H9 (cell line): ENCODE results near the gene PSMB1. TPM values are rescaled to one million over a fixed set of nuclear protein-coding genes. Genes with fewer than 3 reads are reported as not detected.
"Not testable (repeated sequence)": the region's sequence is repeated elsewhere in the genome, so short reads cannot be mapped to it uniquely, and the experiment has no call there.

Source experiments
- DNase-seq: peaks from one replicate; pipeline ENCODE4 v3.0.0-alpha.2; 2017
- H2AFZ ChIP-seq: one replicate; pipeline ENCODE4 v1.6.1; 2013; ENCODE audit warnings: mild to moderate bottlenecking, low read length, control low read depth, moderate library complexity
- H2AK5ac ChIP-seq: 2 replicates; pipeline ENCODE4 v1.6.1; 2013; ENCODE audit warnings: low read length, control low read depth, mixed read lengths; ENCODE audit not compliant: insufficient read length
- H2BK120ac ChIP-seq: one replicate; pipeline ENCODE4 v1.6.1; 2013; ENCODE audit warnings: low read depth, mild to moderate bottlenecking, low read length, control low read depth, inconsistent platforms; ENCODE audit not compliant: poor library complexity, severe bottlenecking
- H2BK12ac ChIP-seq: 2 replicates; pipeline ENCODE4 v1.6.1; 2013; ENCODE audit warnings: low read length, control low read depth, mixed read lengths, low read depth; ENCODE audit not compliant: insufficient read length
- H2BK15ac ChIP-seq: 2 replicates; pipeline ENCODE4 v1.6.1; 2013; ENCODE audit warnings: low read depth, low read length, control low read depth
- H2BK20ac ChIP-seq: one replicate; pipeline ENCODE4 v1.6.1; 2013; ENCODE audit warnings: low read depth, mild to moderate bottlenecking, low read length, control low read depth, inconsistent platforms; ENCODE audit not compliant: poor library complexity, severe bottlenecking
- H2BK5ac ChIP-seq: 2 replicates; pipeline ENCODE4 v1.6.1; 2013; ENCODE audit warnings: low read length, control low read depth, mixed read lengths; ENCODE audit not compliant: insufficient read length
- H3K14ac ChIP-seq: 2 replicates; pipeline ENCODE4 v1.6.1; 2013; ENCODE audit warnings: low read length, control low read depth; ENCODE audit not compliant: insufficient read depth
- H3K18ac ChIP-seq: 2 replicates; pipeline ENCODE4 v1.6.1; 2013; ENCODE audit warnings: low read depth, mild to moderate bottlenecking, mixed read lengths, low read length, control low read depth; ENCODE audit not compliant: insufficient read length
- H3K23ac ChIP-seq: 2 replicates; pipeline ENCODE4 v1.6.1; 2013; ENCODE audit warnings: low read length, control low read depth, mixed read lengths, low read depth; ENCODE audit not compliant: insufficient read length
- H3K23me2 ChIP-seq: 2 replicates; pipeline ENCODE4 v1.6.1; 2013; ENCODE audit warnings: low read depth, mild to moderate bottlenecking, mixed read lengths, low read length, control low read depth; ENCODE audit not compliant: insufficient read length, poor library complexity, severe bottlenecking
- H3K27ac ChIP-seq: 2 replicates; pipeline ENCODE4 v1.5.1; 2013; ENCODE audit warnings: low read length, control low read depth, mixed read lengths, low read depth; ENCODE audit not compliant: insufficient read length
- H3K27me3 ChIP-seq: 2 replicates; pipeline ENCODE4 v1.6.1; 2013; ENCODE audit warnings: low read length, control low read depth, inconsistent platforms; ENCODE audit not compliant: insufficient read depth
- H3K4ac ChIP-seq: 2 replicates; pipeline ENCODE4 v1.6.1; 2013; ENCODE audit warnings: low read depth, mild to moderate bottlenecking, control low read depth, inconsistent platforms, low read length, moderate library complexity
- H3K4me1 ChIP-seq: 2 replicates; pipeline ENCODE4 v1.6.1; 2013; ENCODE audit warnings: low read length, control low read depth, inconsistent platforms; ENCODE audit not compliant: insufficient read depth
- H3K4me2 ChIP-seq: 2 replicates; pipeline ENCODE4 v1.6.1; 2013; ENCODE audit warnings: low read length, control low read depth, mixed read lengths; ENCODE audit not compliant: insufficient read length, insufficient read depth
- H3K56ac ChIP-seq: 2 replicates; pipeline ENCODE4 v1.6.1; 2013; ENCODE audit warnings: low read depth, mild to moderate bottlenecking, mixed read lengths, low read length, control low read depth; ENCODE audit not compliant: insufficient read length
- H3K79me1 ChIP-seq: 2 replicates; pipeline ENCODE4 v1.6.1; 2013; ENCODE audit warnings: low read depth, mild to moderate bottlenecking, moderate library complexity, low read length, control low read depth, inconsistent platforms; ENCODE audit not compliant: insufficient read depth, poor library complexity, severe bottlenecking
- H3K79me2 ChIP-seq: 2 replicates; pipeline ENCODE4 v1.6.1; 2013; ENCODE audit warnings: low read length, control low read depth, inconsistent platforms; ENCODE audit not compliant: insufficient read depth
- H3K9ac ChIP-seq: 2 replicates; pipeline ENCODE4 v1.6.1; 2013; ENCODE audit warnings: low read length, control low read depth, mixed read lengths; ENCODE audit not compliant: insufficient read length; ENCODE audit errors: extremely low read depth
- H3K9me3 ChIP-seq: one replicate; pipeline ENCODE4 v1.6.1; 2013; ENCODE audit warnings: low read depth, low read length, inconsistent platforms; ENCODE audit not compliant: control insufficient read depth
- H3T11ph ChIP-seq: one replicate; pipeline ENCODE4 v1.6.1; 2013; ENCODE audit warnings: mild to moderate bottlenecking, low read length, control low read depth, inconsistent platforms
- H4K20me1 ChIP-seq: one replicate; pipeline ENCODE4 v1.6.1; 2013; ENCODE audit not compliant: control insufficient read depth, insufficient read length, insufficient read depth
- H4K5ac ChIP-seq: 2 replicates; pipeline ENCODE4 v1.6.1; 2013; ENCODE audit warnings: low read depth, mild to moderate bottlenecking, mixed read lengths, low read length, control low read depth; ENCODE audit not compliant: insufficient read length
- H4K8ac ChIP-seq: replicated peaks from 2 replicates; pipeline ENCODE4 v1.6.1; 2013; ENCODE audit warnings: low read length, control low read depth, mixed read lengths, low read depth; ENCODE audit not compliant: insufficient read length
- H4K91ac ChIP-seq: 2 replicates; pipeline ENCODE4 v1.6.1; 2013; ENCODE audit warnings: low read depth, mild to moderate bottlenecking, moderate library complexity, mixed read lengths, low read length, control low read depth; ENCODE audit not compliant: insufficient read length
- H3K27ac Mint-ChIP-seq, 3 experiments: 2 replicates in 2 of 3; 3 replicates in 1 of 3; pipeline ENCODE4 v1.8.0; 2020 to 2021; ENCODE audit warnings: mixed read lengths in 3 of 3, mild to moderate bottlenecking in 1 of 3, moderate library complexity in 1 of 3
- H3K27me3 Mint-ChIP-seq: 2 replicates; pipeline ENCODE4 v1.8.0; 2021; ENCODE audit warnings: low read depth, mild to moderate bottlenecking, moderate library complexity, mixed read lengths
- H3K36me3 Mint-ChIP-seq, 3 experiments: 2 replicates in 2 of 3; 3 replicates in 1 of 3; pipeline ENCODE4 v1.8.0; 2020 to 2021; ENCODE audit warnings: low read depth in 3 of 3, mixed read lengths in 3 of 3; ENCODE audit not compliant: insufficient read depth in 1 of 3
- H3K4me1 Mint-ChIP-seq, 2 experiments: 2 replicates each; pipeline ENCODE4 v1.8.0; 2020; ENCODE audit warnings: mixed read lengths in 2 of 2
- H3K4me3 Mint-ChIP-seq, 2 experiments: 2 replicates in 1 of 2; 3 replicates in 1 of 2; pipeline ENCODE4 v1.8.0; 2020 to 2021; ENCODE audit warnings: mild to moderate bottlenecking in 2 of 2, mixed read lengths in 2 of 2, moderate library complexity in 1 of 2
- H3K9me3 Mint-ChIP-seq, 2 experiments: 2 replicates in 1 of 2; 3 replicates in 1 of 2; pipeline ENCODE4 v1.8.0; 2020; ENCODE audit warnings: mild to moderate bottlenecking in 2 of 2, mixed read lengths in 2 of 2, moderate library complexity in 1 of 2
- WGBS: extraction: QIAGEN DNeasy Blood & Tissue Kit; methylation state at CpG from one replicate; pipeline ENCODE4 v1.1.7; 2013; ENCODE audit warnings: missing lambda C conversion rate, low lambda C conversion rate, mixed read lengths; ENCODE audit not compliant: insufficient read length; ENCODE audit errors: extremely low coverage; 5-methylcytosine and 5-hydroxymethylcytosine counted together
- total RNA-seq: library from RNA; stranded (reverse); gene quantifications from 2 replicates; pipeline ENCODE4 v1.2.1, GENCODE V29; 2021
- TF ChIP-seq, protein P1 (sequence below): fragments of 200-600 bp; sonication (generic); conservative IDR thresholded peaks from 3 replicates; pipeline ENCODE4 v1.8.0; 2021; ENCODE audit warnings: antibody characterized with exemption, mild to moderate bottlenecking

Gene PSMB1
- total RNA-seq, 1 experiment from 2014 or later = 245 TPM

DNA sequence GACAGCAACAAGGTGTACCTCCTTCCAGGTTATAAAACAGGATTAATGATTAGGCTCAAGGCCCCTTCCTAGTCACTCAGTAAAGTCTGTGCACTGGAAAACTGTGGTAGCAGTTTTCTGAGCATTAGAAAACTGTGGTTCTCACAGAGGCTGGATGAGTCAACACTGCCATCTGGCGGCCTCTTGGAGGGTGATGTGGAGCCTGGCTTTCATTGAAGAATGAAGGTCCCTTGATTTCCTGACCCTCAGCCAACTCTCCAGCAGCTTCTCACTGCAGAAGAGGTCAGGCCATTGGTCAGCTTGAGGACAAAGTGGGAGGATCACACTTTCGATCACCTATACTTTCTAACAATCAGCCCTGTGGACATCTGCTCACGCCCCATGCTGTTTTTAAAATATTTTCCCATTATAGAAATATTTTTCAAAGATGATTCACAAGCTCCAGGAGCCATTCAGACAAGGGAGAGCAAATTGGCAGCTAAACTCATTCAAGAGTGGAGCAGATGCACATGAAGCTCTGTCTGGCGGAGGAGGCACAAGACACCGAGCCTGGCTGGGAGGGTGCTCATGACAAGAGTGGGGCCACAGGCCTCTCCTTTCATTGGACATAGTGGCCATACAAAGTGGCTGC lies 23.2 kb downstream of the PSMB1 start:
- H3K18ac ChIP-seq = no peak overlapping the region
- no peak overlapping the region for H3K23ac ChIP-seq
- no peak overlapping the region for H2BK15ac ChIP-seq
- H3K9ac ChIP-seq = no peak overlapping the region
- no peaks in the 10 kb centered on the region for H3K27me3 Mint-ChIP-seq
- DNase-seq = peak; percentile 75
- peaks cover 9 to 10% of the 10 kb centered on the region in 2 experiments for H3K4me1 Mint-ChIP-seq
- no peak overlapping the region for H2AK5ac ChIP-seq
- H4K20me1 ChIP-seq = no peaks in the 10 kb centered on the region
- no peak overlapping the region for H3K4me2 ChIP-seq
- no peaks in the 10 kb centered on the region for H3K27me3 ChIP-seq
- no peak overlapping the region for H2BK12ac ChIP-seq
- no peak overlapping the region for H3K56ac ChIP-seq
- no peak overlapping the region for H3K27ac Mint-ChIP-seq
- WGBS = no CpG with 5 or more reads among the region's 5 CpGs
- no peak overlapping the region for H4K5ac ChIP-seq
- H3K9me3 ChIP-seq = no peaks in the 10 kb centered on the region
- no peak overlapping the region for H3T11ph ChIP-seq
- H3K79me1 ChIP-seq = no peaks in the 10 kb centered on the region
- no peak overlapping the region for H3K4me3 Mint-ChIP-seq
- H2AFZ ChIP-seq = no peak overlapping the region
- H3K23me2 ChIP-seq = no peaks in the 10 kb centered on the region
- no peak overlapping the region for H3K4ac ChIP-seq
- no peak overlapping the region for H2BK120ac ChIP-seq
- H3K4me1 ChIP-seq = no peaks in the 10 kb centered on the region
- no peaks in the 10 kb centered on the region for H3K9me3 Mint-ChIP-seq
- peaks cover 3 to 15% (median 7%) of the 10 kb centered on the region in 3 experiments; a peak in 6 of 7 replicates for H3K36me3 Mint-ChIP-seq
- no peak overlapping the region for H3K27ac ChIP-seq
- no peak overlapping the region for H4K91ac ChIP-seq
- H3K14ac ChIP-seq = no peak overlapping the region
- no peak overlapping the region for H2BK20ac ChIP-seq
- H4K8ac ChIP-seq = no peak overlapping the region
- no peaks in the 10 kb centered on the region for H3K79me2 ChIP-seq
- H2BK5ac ChIP-seq = no peak overlapping the region
- TF ChIP-seq, protein P1, sequence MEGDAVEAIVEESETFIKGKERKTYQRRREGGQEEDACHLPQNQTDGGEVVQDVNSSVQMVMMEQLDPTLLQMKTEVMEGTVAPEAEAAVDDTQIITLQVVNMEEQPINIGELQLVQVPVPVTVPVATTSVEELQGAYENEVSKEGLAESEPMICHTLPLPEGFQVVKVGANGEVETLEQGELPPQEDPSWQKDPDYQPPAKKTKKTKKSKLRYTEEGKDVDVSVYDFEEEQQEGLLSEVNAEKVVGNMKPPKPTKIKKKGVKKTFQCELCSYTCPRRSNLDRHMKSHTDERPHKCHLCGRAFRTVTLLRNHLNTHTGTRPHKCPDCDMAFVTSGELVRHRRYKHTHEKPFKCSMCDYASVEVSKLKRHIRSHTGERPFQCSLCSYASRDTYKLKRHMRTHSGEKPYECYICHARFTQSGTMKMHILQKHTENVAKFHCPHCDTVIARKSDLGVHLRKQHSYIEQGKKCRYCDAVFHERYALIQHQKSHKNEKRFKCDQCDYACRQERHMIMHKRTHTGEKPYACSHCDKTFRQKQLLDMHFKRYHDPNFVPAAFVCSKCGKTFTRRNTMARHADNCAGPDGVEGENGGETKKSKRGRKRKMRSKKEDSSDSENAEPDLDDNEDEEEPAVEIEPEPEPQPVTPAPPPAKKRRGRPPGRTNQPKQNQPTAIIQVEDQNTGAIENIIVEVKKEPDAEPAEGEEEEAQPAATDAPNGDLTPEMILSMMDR = peak; percentile 90

DNA sequence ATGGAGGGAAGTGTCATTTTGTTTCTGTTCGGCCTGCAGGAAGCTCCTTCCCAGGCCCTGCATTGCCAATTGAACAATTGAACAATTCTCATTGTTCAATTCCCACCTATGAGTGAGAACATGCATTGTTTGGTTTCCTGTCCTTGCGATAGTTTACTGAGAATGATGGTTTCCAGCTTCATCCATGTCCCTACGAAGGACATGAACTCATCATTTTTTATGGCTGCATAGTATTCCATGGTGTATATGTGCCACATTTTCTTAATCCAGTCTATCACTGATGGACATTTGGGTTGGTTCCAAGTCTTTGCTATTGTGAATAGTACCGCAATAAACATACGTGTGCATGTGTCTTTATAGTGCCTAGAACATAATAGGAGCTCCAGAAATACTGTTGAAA lies 25.1 kb downstream of the PSMB1 start:
- not testable (repeated sequence) for H3K9me3 Mint-ChIP-seq, H3K23me2 ChIP-seq, H3K14ac ChIP-seq, H3K18ac ChIP-seq, H4K8ac ChIP-seq, H2BK12ac ChIP-seq, H2BK120ac ChIP-seq, H2BK20ac ChIP-seq, H3K4me1 ChIP-seq, H2AK5ac ChIP-seq, H3K79me1 ChIP-seq, H3K9ac ChIP-seq, H3K36me3 Mint-ChIP-seq, H3K27me3 Mint-ChIP-seq, H3K27ac Mint-ChIP-seq, H2BK15ac ChIP-seq, H3K4me2 ChIP-seq, H3K23ac ChIP-seq, H3K56ac ChIP-seq, H3K79me2 ChIP-seq, H3K27ac ChIP-seq, H4K20me1 ChIP-seq, H3K4me3 Mint-ChIP-seq, H2AFZ ChIP-seq, H3K4ac ChIP-seq, H4K5ac ChIP-seq, H4K91ac ChIP-seq, H2BK5ac ChIP-seq, H3K27me3 ChIP-seq, H3K9me3 ChIP-seq, H3T11ph ChIP-seq, DNase-seq
- H3K4me1 Mint-ChIP-seq = peaks cover 10 to 12% of the 10 kb centered on the region in 2 experiments
- WGBS = no CpG with 5 or more reads among the region's 5 CpGs
